Heart left ventricle (tissue), 13 donors: ENCODE measurements around the gene PASK.

Source experiments
- CTCF ChIP-seq, 12 donors: fragments of 200-600 bp; sonication (generic) in 4 of 12; IDR thresholded peaks; one replicate each; pipeline versions ENCODE4 v1.5.0 to v1.8.0; 2018 to 2022; ENCODE audit warnings: antibody characterized with exemption in 12 of 12, mild to moderate bottlenecking in 5 of 12
- POLR2A ChIP-seq, 2 donors: fragments of 450-650 bp; IDR thresholded peaks; one replicate each; pipeline ENCODE4 v1.6.1; 2017; ENCODE audit warnings: antibody characterized with exemption in 2 of 2, mild to moderate bottlenecking in 2 of 2, moderate library complexity in 2 of 2
- donor health status: ischemic (EF 13 %, LVEDD 7.1; RV severe dilation, severe dysfunction).
- donor health status: DM: no; HTN: yes; CAD: no.
- donor health status: DM: no; HTN: no; CAD: no.
- donor health status: ischemic (EF 25% LVEDD 6.9; RV normal size, moderate dysfunction).
- donor health status: ischemic (EF 25% LVEDD 5.7; RV mildly dilated, moderate dysfunction).
- donor health status: ischemic (EF 35%, LVEDD 5.7; RV mildly dilated, moderate dysfunction).
- donor health status: nonischemic (EF 11% LVEDD 7.7; RV severe dilation, severe dysfunction).
- donor health status: DM: yes; HTN: yes; CAD: no.
- donor health status: PGD.
- donor health status: ischemic (EF 29% LVEDD 5.4; RV normal size, mild dysfunction).
- donor health status: nonischemic (EF 23%, LVEDD 6.1; RV moderate dilation, normal function).

DNA sequence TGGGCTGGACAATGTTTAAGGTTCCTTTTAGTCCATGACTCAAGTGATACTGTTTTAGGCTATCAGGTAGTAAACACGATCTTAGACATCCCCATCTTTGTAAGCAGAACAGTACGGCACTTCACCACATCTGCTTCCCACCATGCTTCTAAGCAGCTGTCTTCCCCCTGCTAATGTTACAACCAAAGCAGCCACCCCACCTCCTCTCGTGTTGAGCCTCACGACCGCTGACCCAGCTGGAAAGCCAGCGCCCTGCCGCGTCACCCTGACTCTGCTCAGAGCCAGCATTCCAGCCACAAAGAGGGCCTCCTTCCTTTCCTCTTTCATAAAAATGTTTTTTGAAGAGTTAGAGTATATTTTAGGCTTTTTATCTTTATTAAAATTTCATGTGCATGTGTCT is 56.6 kb downstream of the PASK start:
- TF ChIP-seq CTCF (IDR thresholded peaks at IDR 0.05): no peak
- TF ChIP-seq POLR2A (IDR thresholded peaks at IDR 0.05): no peak
